Stomach (tissue), 19 donors: ENCODE data around the gene GBX2. TPM values are rescaled to one million over a fixed set of nuclear protein-coding genes. Genes with fewer than 3 reads are reported as not detected.
A peak's percentile ranks its signal among the peaks of the same experiment; 100 is the strongest.

Source experiments
- DNase-seq, 2 donors: peaks; one replicate each; pipeline versions ENCODE4 v3.0.0 to v3.0.0-alpha.2; 2013 to 2019
- H3K27ac ChIP-seq, 5 donors: fragments of 200-600 bp in 4 of 5; sonication (generic) in 4 of 5; one replicate each; pipeline ENCODE4 v1.5.1; 2013 to 2019; ENCODE audit warnings: mild to moderate bottlenecking in 1 of 5, moderate library complexity in 1 of 5
- H3K27me3 ChIP-seq, 3 donors: fragments of 200-600 bp; sonication (generic); one replicate each; pipeline ENCODE4 v1.5.1; 2017 to 2019; ENCODE audit warnings: mixed run types in 1 of 3
- H3K36me3 ChIP-seq, 4 donors: fragments of 200-600 bp; sonication (generic); 1 replicate in 3 of 4; 2 replicates in 1 of 4; pipeline ENCODE4 v1.5.1; 2016 to 2019
- H3K4me1 ChIP-seq, 4 donors: fragments of 200-600 bp; sonication (generic); one replicate each; pipeline ENCODE4 v1.5.1; 2016 to 2019
- H3K4me3 ChIP-seq, 4 donors: fragments of 200-600 bp; sonication (generic) in 3 of 4; one replicate each; pipeline ENCODE4 v1.5.1; 2016 to 2019; ENCODE audit warnings: mild to moderate bottlenecking in 1 of 4
- H3K9me3 ChIP-seq, 4 donors: fragments of 200-600 bp; sonication (generic); one replicate each; pipeline ENCODE4 v1.5.1; 2016 to 2019
- EP300 ChIP-seq: sonication (generic); formaldehyde crosslinking; IDR thresholded peaks from one replicate; pipeline ENCODE4 v1.6.1; 2017; ENCODE audit warnings: antibody characterized with exemption
- POLR2A ChIP-seq, 4 donors: fragments of 450-650 bp; IDR thresholded peaks; one replicate each; pipeline ENCODE4 v1.6.1; 2016; ENCODE audit warnings: antibody characterized with exemption in 4 of 4, control low read depth in 2 of 4, mild to moderate bottlenecking in 1 of 4, moderate library complexity in 1 of 4
- POLR2AphosphoS5 ChIP-seq, 3 donors: sonication (generic); formaldehyde crosslinking; IDR thresholded peaks; one replicate each; pipeline ENCODE4 v1.6.1; 2016; ENCODE audit warnings: antibody characterized with exemption in 3 of 3
- WGBS, 5 donors: extraction: QIAGEN DNeasy Blood & Tissue Kit in 3 of 5; methylation state at CpG; one replicate each; pipeline versions ENCODE4 v1.1.5 to v1.1.7; 2013 to 2018; 5-methylcytosine and 5-hydroxymethylcytosine counted together
- intact Hi-C: fragments of 100-400 bp; cut with DNase I; formaldehyde crosslinking; loops from one replicate; pipeline ENCODE4 v1.15.1; 2023; ENCODE audit warnings: low total_unique reads
- long read RNA-seq, 10 donors: transcript quantifications; one replicate each; lab custom pipeline, GENCODE V29; 2026
- polyA plus RNA-seq, 3 donors: library from polyadenylated mRNA; stranded (reverse); fragments of 200-250 nt; gene quantifications; one replicate each; pipeline ENCODE4 v1.2.3, GENCODE V29; 2013
- total RNA-seq, 5 donors: library from RNA; depleted of rRNA; stranded (reverse); fragments of >200 nt; gene quantifications; one replicate each; pipeline versions ENCODE4 v1.1.0 to v1.2.3, GENCODE V29; 2014 to 2016
- TF ChIP-seq, protein P1 (sequence below), 7 experiments: fragments of 450-650 bp in 4 of 7; fragments of 200-600 bp in 3 of 7; sonication (generic) in 3 of 7; IDR thresholded peaks; one replicate each; pipeline ENCODE4 v1.5.1; 2016 to 2019; ENCODE audit warnings: antibody characterized with exemption in 7 of 7, control low read depth in 2 of 7, mild to moderate bottlenecking in 1 of 7
- donor health status: healthy with polysubstance abuse.
- donor health status: Bipolar disorder and iron deficiency.
- donor health status: healthy.

The GBX2 gene
- total RNA-seq, result under 1 TPM in 1 of 5 donors, not detected in 4; 0.55 TPM
- polyA plus RNA-seq, result not detected
- long read RNA-seq, donor 1, result 0 reads
- long read RNA-seq, donor 2, result 0 reads
- long read RNA-seq, donor 3, result 0 reads
- long read RNA-seq, donor 4, result 0 reads
- long read RNA-seq, donor 5, result 0 reads
- long read RNA-seq, donor 6, result 0 reads
- long read RNA-seq, donor 7, result 0 reads
- long read RNA-seq, donor 8, result 0 reads
- long read RNA-seq, donor 9, result 0 reads
- long read RNA-seq, donor 10, result 0 reads

DNA sequence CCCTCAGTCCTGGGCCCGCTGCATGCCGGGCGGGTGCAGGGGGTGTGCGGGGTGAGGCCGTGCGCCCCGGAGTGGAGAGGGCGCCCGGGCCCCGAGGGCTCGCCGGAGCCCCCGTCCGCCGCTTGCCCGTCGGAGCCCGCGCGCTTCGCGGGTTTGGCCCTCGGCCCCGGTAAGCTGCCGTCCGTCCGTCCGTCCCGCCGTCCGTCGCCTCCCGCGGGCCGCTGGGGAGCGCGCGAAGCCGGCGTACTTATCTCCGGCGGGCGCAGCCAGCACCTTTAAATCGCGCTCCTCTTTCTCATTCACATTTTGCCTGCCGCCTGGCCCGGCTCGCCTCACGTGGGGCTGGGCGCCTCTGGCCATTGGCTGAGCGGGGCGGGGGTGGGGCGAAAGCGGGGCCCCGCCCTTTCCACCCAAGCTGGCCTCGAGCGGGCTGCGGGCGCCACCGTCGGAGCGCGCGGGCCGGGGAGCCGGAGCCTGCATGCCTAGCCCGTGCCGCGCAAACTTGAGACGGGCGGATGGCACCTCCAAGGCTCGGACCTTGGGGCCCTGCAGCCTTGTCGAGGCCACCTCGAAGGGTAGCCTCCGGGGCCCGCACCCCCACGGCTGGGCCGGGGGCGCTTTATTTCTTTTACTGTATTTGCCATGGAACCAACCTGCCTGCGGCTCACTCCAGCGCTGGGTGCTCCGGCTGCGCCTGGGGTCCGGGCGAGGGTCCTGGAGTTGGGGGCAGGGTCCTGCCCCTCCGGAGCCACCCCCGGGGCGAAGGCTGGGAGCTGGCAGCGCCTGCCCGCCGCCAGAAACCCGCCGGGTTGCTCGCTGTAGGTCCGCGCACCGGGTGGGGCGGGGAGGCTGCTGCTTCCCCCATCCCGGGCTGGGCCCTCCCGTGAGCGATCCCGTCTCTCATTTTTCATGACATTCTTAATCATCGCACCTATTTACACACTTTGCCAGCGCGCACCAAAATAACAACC, at the start of gene GBX2:
Gene GBX2, minus strand, starts transcription at position 277 of the 971 bp plus-strand sequence. CDS start 415 bp downstream, outside the sequence.
- H3K9me3 ChIP-seq, result peaks cover 0 to 8% (median 0%) of the 10 kb centered on the region in 4 donors
- intact Hi-C loops, result loop anchor here (5.0 kb wide), 1 partner anchor 391 kb away; no protein-coding TSS in a partner anchor
- 4 to 8% (median 6%) methylated on average over 23 to 105 of the region's 105 CpGs for WGBS, 5 donors
- peak within 1 kb of the TSS; percentile 27 to 54 (median 38) for H3K4me3 ChIP-seq
- no peak within 1 kb of the TSS for H3K27ac ChIP-seq
- no peaks in the 10 kb centered on the region for H3K36me3 ChIP-seq
- peaks cover 38 to 90% (median 67%) of the 10 kb centered on the region in 4 donors for H3K4me1 ChIP-seq
- TF ChIP-seq EP300, result no peak
- no peak for TF ChIP-seq POLR2AphosphoS5 (IDR thresholded peaks at IDR 0.05)
- DNase-seq, result peak in 1 of 2 donors; percentile 85
- H3K27me3 ChIP-seq, result peaks cover 69 to 100% (median 99%) of the 10 kb centered on the region in 3 donors

DNA sequence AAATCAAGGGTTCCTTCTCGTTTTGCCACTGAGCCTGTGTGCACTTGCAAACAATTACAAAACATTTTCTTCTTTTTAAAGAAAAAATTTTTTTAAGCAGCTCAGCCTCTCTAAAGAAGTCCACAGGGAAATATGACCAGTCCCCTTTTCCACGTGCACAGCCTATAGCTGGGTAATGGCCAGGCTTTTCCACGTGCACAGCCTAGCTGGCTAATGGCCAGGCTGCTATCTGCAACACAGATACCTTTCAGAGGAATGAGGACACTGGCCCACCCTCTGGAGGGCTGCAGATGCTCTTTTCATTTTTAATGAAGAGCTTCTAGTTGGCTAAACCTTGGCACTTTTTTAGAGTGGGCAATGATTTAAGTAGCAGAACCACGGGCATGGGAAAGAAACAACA, 49.7 kb upstream of the GBX2 start:
- Histone ChIP-seq H3K9me3 (peaks cover 0 to 5% (median 1%) of the 10 kb centered on the region in 4 donors), H3K36me3 (no peaks in the 10 kb centered on the region), H3K27ac (no peak overlapping the region), H3K4me3 (no peak overlapping the region), H3K27me3 (peaks cover 9 to 49% (median 11%) of the 10 kb centered on the region in 3 donors), H3K4me1 (no peaks in the 10 kb centered on the region)
- WGBS, 5 donors, result 32 to 47% (median 36%) methylated on average over 4 of the region's 4 CpGs
- no peak for DNase-seq
- intact Hi-C loops, result no loop called here
- no peak for TF ChIP-seq POLR2A (IDR thresholded peaks at IDR 0.05)
- TF ChIP-seq POLR2AphosphoS5 (IDR thresholded peaks at IDR 0.05), result no peak
- no peak for TF ChIP-seq EP300
- TF ChIP-seq, protein P1, sequence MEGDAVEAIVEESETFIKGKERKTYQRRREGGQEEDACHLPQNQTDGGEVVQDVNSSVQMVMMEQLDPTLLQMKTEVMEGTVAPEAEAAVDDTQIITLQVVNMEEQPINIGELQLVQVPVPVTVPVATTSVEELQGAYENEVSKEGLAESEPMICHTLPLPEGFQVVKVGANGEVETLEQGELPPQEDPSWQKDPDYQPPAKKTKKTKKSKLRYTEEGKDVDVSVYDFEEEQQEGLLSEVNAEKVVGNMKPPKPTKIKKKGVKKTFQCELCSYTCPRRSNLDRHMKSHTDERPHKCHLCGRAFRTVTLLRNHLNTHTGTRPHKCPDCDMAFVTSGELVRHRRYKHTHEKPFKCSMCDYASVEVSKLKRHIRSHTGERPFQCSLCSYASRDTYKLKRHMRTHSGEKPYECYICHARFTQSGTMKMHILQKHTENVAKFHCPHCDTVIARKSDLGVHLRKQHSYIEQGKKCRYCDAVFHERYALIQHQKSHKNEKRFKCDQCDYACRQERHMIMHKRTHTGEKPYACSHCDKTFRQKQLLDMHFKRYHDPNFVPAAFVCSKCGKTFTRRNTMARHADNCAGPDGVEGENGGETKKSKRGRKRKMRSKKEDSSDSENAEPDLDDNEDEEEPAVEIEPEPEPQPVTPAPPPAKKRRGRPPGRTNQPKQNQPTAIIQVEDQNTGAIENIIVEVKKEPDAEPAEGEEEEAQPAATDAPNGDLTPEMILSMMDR (IDR thresholded peaks at IDR 0.05), result no peak

DNA sequence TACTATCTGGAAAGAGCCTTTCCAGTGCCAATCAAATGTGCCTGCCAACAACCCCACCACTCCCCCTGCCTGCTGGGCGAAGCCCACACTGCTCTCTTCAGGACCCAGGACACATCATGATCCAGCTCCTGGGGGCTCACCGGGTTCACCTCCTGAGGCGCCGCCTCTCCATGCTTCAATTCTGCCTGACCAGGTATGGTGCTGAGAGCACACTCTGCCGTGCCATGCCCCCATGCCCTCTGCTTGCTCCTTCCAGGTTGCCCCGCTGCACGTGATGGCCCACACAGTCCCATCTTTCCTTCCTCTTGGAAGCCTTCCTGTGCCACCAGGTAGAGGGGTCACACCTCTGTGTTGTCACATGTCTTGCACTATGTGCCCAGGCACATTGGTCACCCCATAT, 48.5 kb upstream of the GBX2 start:
- TF ChIP-seq, protein P1 (IDR thresholded peaks at IDR 0.05), result no peak
- TF ChIP-seq POLR2A (IDR thresholded peaks at IDR 0.05), result no peak
- TF ChIP-seq POLR2AphosphoS5 (IDR thresholded peaks at IDR 0.05), result no peak
- TF ChIP-seq EP300, result no peak

DNA sequence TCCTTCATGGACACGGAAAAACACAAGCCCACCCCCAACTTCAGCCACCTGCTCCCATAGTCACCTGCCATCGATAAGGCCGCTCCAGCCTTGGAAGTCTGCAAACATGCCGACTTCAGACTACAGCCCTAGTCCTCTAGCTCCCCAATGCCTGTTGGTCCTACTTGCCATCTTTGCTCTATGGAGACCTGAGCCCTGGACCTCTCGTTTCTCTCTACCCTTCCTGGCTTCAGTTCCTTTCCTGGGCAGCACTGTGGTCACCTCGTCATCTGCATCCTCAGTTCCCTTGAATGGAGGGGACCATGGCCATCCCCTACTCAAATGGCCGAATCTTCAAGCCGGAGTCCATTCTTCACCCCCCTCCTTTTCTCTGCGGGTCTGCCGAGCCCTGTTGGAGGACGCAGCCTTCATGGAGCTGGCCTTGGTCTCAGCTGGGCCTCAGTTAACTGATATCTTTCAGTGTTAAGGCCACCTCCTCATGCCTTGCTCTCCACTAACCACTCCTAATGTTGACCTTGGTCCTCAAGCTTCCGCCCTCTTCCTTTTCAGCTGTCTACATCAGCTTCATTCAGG, 47.7 kb upstream of the GBX2 start:
- WGBS, 5 donors, result 87 to 91% (median 89%) methylated on average over 12 of the region's 12 CpGs
- H3K27ac ChIP-seq, result no peak overlapping the region
- H3K9me3 ChIP-seq, result no peaks in the 10 kb centered on the region
- intact Hi-C loops, result no loop called here
- no peak overlapping the region for H3K4me3 ChIP-seq
- no peak for DNase-seq
- TF ChIP-seq, protein P1 (IDR thresholded peaks at IDR 0.05), result no peak
- TF ChIP-seq EP300, result no peak
- TF ChIP-seq POLR2AphosphoS5 (IDR thresholded peaks at IDR 0.05), result no peak
- no peak for TF ChIP-seq POLR2A (IDR thresholded peaks at IDR 0.05)
- no peaks in the 10 kb centered on the region for H3K4me1 ChIP-seq
- peaks cover 9 to 65% (median 18%) of the 10 kb centered on the region in 3 donors for H3K27me3 ChIP-seq
- H3K36me3 ChIP-seq, result no peaks in the 10 kb centered on the region

More for the DNA sequence above, 48.5 kb upstream of the GBX2 start:
- 83 to 100% (median 90%) methylated on average over 4 to 7 of the region's 7 CpGs for WGBS, 5 donors
- H3K27me3 ChIP-seq, result peaks cover 9 to 57% (median 11%) of the 10 kb centered on the region in 3 donors
- no peak overlapping the region for H3K4me3 ChIP-seq
- intact Hi-C loops, result no loop called here
- no peak overlapping the region for H3K27ac ChIP-seq
- no peaks in the 10 kb centered on the region for H3K9me3 ChIP-seq
- no peaks in the 10 kb centered on the region for H3K36me3 ChIP-seq
- H3K4me1 ChIP-seq, result no peaks in the 10 kb centered on the region
- no peak for DNase-seq
